Astrocyte of the cerebellum (primary cell): Measurements from ENCODE around the gene CALR3.

ENCODE experiments used
- DNase-seq: peaks from one replicate; pipeline ENCODE4 v3.0.0-alpha.2; 2011; ENCODE audit warnings: low read depth
- H3K4me3 ChIP-seq: 2 replicates; pipeline ENCODE4 v1.5.1; 2011; ENCODE audit warnings: mild to moderate bottlenecking, low read depth, low read length, moderate library complexity
- in situ Hi-C: cut with HindIII; loops from 2 replicates; pipeline ENCODE4 v1.10.0; 2017; ENCODE audit warnings: low sequenced_read_pairs
- TF ChIP-seq, protein P1 (sequence below): IDR thresholded peaks from 2 replicates; pipeline ENCODE4 v1.5.1; 2012; ENCODE audit warnings: low read length, low read depth, moderate library complexity, mild to moderate bottlenecking; ENCODE audit errors: missing control alignments

The CALR3 gene

DNA sequence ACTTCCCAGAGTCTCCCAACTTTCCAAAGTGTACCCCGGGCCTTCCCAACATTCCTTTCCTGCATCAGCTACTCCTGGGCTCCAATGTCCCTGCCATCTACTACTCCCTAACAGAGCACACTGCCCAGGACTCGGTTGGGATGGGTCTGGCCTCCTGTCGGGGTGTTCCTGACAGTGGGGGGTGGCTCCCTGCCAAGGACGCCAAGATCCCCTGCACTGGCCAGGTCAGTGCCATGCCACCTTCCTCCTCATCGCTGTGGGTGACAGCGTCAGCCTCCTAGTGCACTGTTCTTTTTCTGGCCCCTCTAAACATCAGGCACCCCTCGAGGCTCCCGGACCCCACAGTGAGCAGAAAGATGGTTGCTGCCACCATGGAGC, 38.0 kb downstream of the CALR3 start:
- TF ChIP-seq, protein P1, sequence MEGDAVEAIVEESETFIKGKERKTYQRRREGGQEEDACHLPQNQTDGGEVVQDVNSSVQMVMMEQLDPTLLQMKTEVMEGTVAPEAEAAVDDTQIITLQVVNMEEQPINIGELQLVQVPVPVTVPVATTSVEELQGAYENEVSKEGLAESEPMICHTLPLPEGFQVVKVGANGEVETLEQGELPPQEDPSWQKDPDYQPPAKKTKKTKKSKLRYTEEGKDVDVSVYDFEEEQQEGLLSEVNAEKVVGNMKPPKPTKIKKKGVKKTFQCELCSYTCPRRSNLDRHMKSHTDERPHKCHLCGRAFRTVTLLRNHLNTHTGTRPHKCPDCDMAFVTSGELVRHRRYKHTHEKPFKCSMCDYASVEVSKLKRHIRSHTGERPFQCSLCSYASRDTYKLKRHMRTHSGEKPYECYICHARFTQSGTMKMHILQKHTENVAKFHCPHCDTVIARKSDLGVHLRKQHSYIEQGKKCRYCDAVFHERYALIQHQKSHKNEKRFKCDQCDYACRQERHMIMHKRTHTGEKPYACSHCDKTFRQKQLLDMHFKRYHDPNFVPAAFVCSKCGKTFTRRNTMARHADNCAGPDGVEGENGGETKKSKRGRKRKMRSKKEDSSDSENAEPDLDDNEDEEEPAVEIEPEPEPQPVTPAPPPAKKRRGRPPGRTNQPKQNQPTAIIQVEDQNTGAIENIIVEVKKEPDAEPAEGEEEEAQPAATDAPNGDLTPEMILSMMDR, result no peak
- H3K4me3 ChIP-seq, result no peak overlapping the region
- no peak for DNase-seq
- in situ Hi-C loops, result no loop called here

DNA sequence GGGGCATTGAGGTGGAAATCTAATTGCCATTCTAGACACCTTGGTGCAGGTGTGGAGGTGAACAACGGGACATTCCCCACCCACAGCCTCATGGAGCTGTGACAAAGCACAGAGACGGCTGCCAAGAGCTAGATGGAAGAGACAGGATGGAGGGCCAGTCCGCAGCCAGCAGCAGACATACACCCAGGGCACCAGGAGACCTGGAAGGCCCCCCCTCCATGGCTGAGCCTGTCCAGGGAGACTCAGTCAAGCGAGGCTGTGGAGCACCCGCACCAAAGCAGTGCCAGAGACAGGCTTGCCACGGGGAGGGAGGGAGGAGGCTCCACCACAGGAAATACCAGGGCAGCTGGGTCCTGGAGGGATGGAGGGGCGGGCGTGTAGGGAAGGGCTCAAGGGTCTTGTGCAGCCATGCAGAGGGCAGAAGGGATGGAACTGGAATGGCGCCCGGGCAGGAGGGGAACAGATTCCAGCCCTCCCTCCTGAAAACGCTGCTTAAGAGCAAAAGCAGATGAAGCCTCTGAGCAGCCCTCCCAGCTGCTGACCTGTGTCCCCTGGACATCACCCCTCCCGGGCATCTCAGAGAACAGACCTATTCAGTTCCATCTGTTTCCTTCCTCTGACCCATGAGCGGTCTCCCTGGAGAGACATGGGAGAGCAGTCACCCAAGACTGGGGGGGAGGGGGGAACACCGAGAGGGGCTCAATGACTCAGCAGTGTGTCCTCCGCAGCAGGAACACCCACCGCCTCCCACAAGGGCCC, 38.6 kb downstream of the CALR3 start:
- H3K4me3 ChIP-seq, result no peak overlapping the region
- TF ChIP-seq, protein P1, result no peak
- DNase-seq, result no peak
- in situ Hi-C loops, result no loop called here

DNA sequence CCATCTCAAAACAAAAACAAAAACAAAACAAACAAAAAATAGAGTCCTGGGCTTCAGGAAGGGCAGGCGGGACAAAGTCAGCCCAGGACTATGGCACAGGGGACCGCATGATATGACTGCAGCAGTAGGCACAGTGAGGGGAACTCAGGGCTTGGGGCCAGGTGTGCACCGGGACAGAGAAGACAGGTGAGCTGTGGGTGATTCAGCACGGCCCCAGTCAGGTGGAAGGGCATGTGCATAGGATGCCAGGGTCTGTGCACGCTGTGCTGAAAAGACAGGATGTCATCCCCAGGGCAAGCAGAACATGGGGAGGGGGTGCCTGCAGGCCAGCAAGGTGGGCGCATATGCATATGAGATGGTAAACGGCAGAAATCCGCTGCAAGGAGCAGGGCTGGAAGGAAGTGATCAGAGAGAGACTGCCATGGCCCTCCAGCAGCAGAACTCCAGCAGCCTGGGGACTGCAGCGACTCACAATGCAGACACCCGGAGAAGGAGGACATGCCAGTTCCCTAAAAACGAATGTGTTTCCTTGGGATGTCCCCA, 39.2 kb downstream of the CALR3 start:
- in situ Hi-C loops, result no loop called here
- H3K4me3 ChIP-seq, result no peak overlapping the region
- no peak for DNase-seq
- TF ChIP-seq, protein P1, result no peak

DNA sequence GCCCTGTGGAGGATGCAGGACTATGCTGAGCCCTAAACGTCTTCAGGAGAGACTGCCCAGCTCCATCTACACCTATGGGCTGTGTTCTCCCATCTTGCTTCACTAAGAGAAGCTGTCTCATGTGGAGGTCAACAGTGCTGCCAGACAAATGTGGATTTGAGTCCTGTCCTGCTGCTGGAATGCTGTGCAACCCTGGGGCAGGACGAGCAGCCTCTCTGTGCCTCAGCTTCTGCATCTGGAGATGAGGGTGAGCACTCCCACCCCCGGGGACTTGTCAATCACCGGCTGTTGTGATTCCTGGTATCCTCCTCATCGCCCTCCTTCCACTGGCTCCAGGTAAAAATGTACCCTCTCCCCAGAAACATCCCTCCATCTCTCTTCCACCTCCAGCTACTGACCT, 40.5 kb downstream of the CALR3 start:
- in situ Hi-C loops, result no loop called here
- DNase-seq, result no peak
- H3K4me3 ChIP-seq, result no peak overlapping the region
- TF ChIP-seq, protein P1, result no peak

DNA sequence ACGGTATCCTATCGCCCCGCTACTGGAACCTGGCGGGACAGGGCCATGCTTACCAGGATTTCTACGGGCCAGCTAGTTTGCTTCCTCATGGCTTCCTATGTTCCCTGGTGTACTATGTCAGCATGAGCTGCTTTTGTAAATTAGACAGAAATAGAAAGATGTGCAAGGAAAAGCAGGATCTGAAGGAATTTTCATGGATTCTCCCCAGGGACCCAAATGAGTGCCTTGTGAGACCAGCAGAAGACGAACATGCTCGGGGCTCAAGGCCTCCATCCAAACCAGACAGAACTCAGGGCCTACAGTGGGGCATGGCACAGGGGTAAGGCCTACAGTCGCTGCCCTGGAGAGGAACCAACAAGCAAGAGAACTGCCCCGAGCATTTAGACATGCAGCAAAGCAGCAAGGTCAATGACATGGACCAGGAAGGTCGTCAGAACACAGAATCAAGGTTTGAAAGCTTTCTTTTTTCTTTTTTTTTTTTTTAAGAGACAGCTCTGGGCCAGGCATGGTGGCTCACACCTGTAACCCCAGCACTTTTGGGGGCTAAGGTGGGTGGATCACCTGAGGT, 41.5 kb downstream of the CALR3 start:
- no peak overlapping the region for H3K4me3 ChIP-seq
- in situ Hi-C loops, result no loop called here
- no peak for DNase-seq

DNA sequence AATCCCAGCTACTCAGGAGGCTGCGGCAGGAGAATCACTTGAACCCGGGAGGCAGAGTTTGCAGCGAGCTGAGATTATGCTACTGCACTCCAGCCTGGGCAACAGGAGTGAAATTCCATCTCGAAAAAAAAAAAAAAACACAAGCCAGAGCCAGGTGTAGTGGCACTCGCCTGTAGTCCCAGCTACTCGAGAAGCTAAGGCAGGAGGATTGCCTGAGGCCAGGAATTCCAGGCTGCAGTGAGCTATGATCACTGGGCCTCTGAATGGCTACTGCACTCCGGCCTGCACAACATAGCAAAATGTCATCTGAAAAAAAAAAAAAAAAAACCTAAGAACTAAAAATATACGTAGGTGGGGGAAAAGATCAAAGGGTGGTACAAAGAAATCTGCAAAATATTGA, 43.6 kb downstream of the CALR3 start:
- no peak for DNase-seq
- TF ChIP-seq, protein P1, result no peak
- no peak overlapping the region for H3K4me3 ChIP-seq
- in situ Hi-C loops, result no loop called here

More for the DNA sequence above, 41.5 kb downstream of the CALR3 start:
- TF ChIP-seq, protein P1, result no peak
